ENCODE measurements around the gene TM4SF20. TPM values are rescaled to one million over a fixed set of nuclear protein-coding genes. Genes with fewer than 3 reads are reported as not detected.

Gene TM4SF20
- polyA plus RNA-seq, 3 donors = not detected

- Mint-ChIP-seq H3K27ac (peak overlapping the region; percentile 96 to 100 (median 99)), H3K36me3 (peaks cover 2 to 4% of the 10 kb centered on the region in 2 donors), H3K4me3 (peak overlapping the region; percentile 37 to 67), H3K27me3 (ENCODE audit: low read depth in 3 of 3) (no peaks in the 10 kb centered on the region), H3K4me1 (peaks cover 66% of the 10 kb centered on the region), H3K9me3 (peaks cover 0 to 2% (median 0%) of the 10 kb centered on the region in 7 donors)
- Histone ChIP-seq H3K27ac (ENCODE audit: low read depth in 1 of 2, low read length in 2 of 2) (peak overlapping the region; percentile 91 to 93), H3K79me2 (ENCODE audit: insufficient read depth, low read length) (no peaks in the 10 kb centered on the region), H3K4me1 (ENCODE audit: control insufficient read depth in 1 of 2, insufficient read depth in 2 of 2, low read length in 2 of 2) (peaks cover 58 to 74% of the 10 kb centered on the region in 2 donors), H3K36me3 (replicated peaks in 1 of 2; ENCODE audit: control insufficient read depth in 1 of 2, insufficient read depth in 2 of 2, low read length in 2 of 2) (no peaks in the 10 kb centered on the region), H3K9ac (ENCODE audit: insufficient read depth, low read length, poor library complexity, severe bottlenecking) (peak overlapping the region; percentile 60), H3K27me3 (ENCODE audit: control insufficient read depth in 2 of 2, insufficient read depth in 2 of 2, low read length in 2 of 2) (no peaks in the 10 kb centered on the region), H2AFZ (ENCODE audit: insufficient read depth, low read depth, low read length, poor library complexity, severe bottlenecking) (no peak overlapping the region), H4K20me1 (ENCODE audit: insufficient read depth, low read length) (no peaks in the 10 kb centered on the region), H3K4me2 (replicated peaks; ENCODE audit: extremely low read depth, low read length, poor library complexity, severe bottlenecking) (peak overlapping the region; percentile 10), H3K9me3 (replicated peaks in 1 of 2; ENCODE audit: control insufficient read depth in 1 of 2, insufficient read depth in 1 of 2, low read length in 2 of 2) (no peaks in the 10 kb centered on the region), H3K4me3 (replicated peaks in 1 of 3; ENCODE audit: low read depth in 2 of 3, low read length in 3 of 3) (peak overlapping the region in 1 of 3 experiments; percentile 27)
- 40% methylated on average over 2 of the region's 8 CpGs for WGBS (ENCODE audit: insufficient coverage)
- intact Hi-C loops (cut with micrococcal nuclease) = loop anchor here (2.0 to 5.0 kb wide), 4 partner anchors 37 to 449 kb away; partner anchors contain the start of gene MFF (in 1 of the 2)
- DNase-seq = peak; percentile 68 to 69 (median 68)
- TF ChIP-seq, protein P1, sequence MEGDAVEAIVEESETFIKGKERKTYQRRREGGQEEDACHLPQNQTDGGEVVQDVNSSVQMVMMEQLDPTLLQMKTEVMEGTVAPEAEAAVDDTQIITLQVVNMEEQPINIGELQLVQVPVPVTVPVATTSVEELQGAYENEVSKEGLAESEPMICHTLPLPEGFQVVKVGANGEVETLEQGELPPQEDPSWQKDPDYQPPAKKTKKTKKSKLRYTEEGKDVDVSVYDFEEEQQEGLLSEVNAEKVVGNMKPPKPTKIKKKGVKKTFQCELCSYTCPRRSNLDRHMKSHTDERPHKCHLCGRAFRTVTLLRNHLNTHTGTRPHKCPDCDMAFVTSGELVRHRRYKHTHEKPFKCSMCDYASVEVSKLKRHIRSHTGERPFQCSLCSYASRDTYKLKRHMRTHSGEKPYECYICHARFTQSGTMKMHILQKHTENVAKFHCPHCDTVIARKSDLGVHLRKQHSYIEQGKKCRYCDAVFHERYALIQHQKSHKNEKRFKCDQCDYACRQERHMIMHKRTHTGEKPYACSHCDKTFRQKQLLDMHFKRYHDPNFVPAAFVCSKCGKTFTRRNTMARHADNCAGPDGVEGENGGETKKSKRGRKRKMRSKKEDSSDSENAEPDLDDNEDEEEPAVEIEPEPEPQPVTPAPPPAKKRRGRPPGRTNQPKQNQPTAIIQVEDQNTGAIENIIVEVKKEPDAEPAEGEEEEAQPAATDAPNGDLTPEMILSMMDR (IDR thresholded peaks at IDR 0.05) = no peak
Measured at GRCh38 chr2:227370092-227370491, 9.0 kb downstream of the TM4SF20 start.

- Histone ChIP-seq H3K79me2 (ENCODE audit: insufficient read depth, low read length) (no peaks in the 10 kb centered on the region), H3K4me1 (ENCODE audit: control insufficient read depth in 1 of 2, insufficient read depth in 2 of 2, low read length in 2 of 2) (peaks cover 58 to 71% of the 10 kb centered on the region in 2 donors), H3K27ac (ENCODE audit: low read depth in 1 of 2, low read length in 2 of 2) (peak overlapping the region; percentile 49 to 93), H3K4me3 (replicated peaks in 1 of 3; ENCODE audit: low read depth in 2 of 3, low read length in 3 of 3) (peak overlapping the region in 1 of 3 experiments; percentile 7), H3K4me2 (replicated peaks; ENCODE audit: extremely low read depth, low read length, poor library complexity, severe bottlenecking) (peak overlapping the region; percentile 12), H4K20me1 (ENCODE audit: insufficient read depth, low read length) (no peaks in the 10 kb centered on the region), H3K36me3 (replicated peaks in 1 of 2; ENCODE audit: control insufficient read depth in 1 of 2, insufficient read depth in 2 of 2, low read length in 2 of 2) (no peaks in the 10 kb centered on the region), H3K9me3 (replicated peaks in 1 of 2; ENCODE audit: control insufficient read depth in 1 of 2, insufficient read depth in 1 of 2, low read length in 2 of 2) (no peaks in the 10 kb centered on the region), H3K27me3 (ENCODE audit: control insufficient read depth in 2 of 2, insufficient read depth in 2 of 2, low read length in 2 of 2) (no peaks in the 10 kb centered on the region), H3K9ac (ENCODE audit: insufficient read depth, low read length, poor library complexity, severe bottlenecking) (no peak overlapping the region), H2AFZ (ENCODE audit: insufficient read depth, low read depth, low read length, poor library complexity, severe bottlenecking) (no peak overlapping the region)
- TF ChIP-seq, protein P1 (IDR thresholded peaks at IDR 0.05) = no peak
- Mint-ChIP-seq H3K4me1 (peaks cover 63% of the 10 kb centered on the region), H3K27ac (peak overlapping the region; percentile 88 to 100 (median 98)), H3K27me3 (ENCODE audit: low read depth in 3 of 3) (peaks cover 0 to 2% (median 0%) of the 10 kb centered on the region in 3 donors), H3K9me3 (peaks cover 0 to 2% (median 0%) of the 10 kb centered on the region in 7 donors), H3K4me3 (no peak overlapping the region), H3K36me3 (peaks cover 2 to 4% of the 10 kb centered on the region in 2 donors)
- WGBS (ENCODE audit: insufficient coverage) = 80% methylated on average over 1 of the region's 5 CpGs
- intact Hi-C loops (cut with micrococcal nuclease) = loop anchor here (5.0 to 10.0 kb wide), 2 partner anchors 104 to 106 kb away; partner anchors contain the start of gene AGFG1 (in 2 of the 2)
- peak; percentile 28 to 83 (median 69) for DNase-seq
Measured at GRCh38 chr2:227368574-227368973, 10.5 kb downstream of the TM4SF20 start.
